ENCODE results near the gene PRDX5. TPM values are rescaled to one million over a fixed set of nuclear protein-coding genes. Genes with fewer than 3 reads are reported as not detected.
A peak's percentile ranks its signal among the peaks of the same experiment; 100 is the strongest.

Gene PRDX5
- total RNA-seq, 1 experiment from 2014 or later, result 341 TPM

- in situ Hi-C loops (cut with HindIII; ENCODE audit: low pct_unique_long_range_greater_than_20kb, low sequenced_read_pairs), result no loop called here
- DNase-seq (ENCODE audit: low read depth), result no peak
Observed at GRCh38 chr11:64352995-64353714, 35.2 kb downstream of the PRDX5 start.

DNA sequence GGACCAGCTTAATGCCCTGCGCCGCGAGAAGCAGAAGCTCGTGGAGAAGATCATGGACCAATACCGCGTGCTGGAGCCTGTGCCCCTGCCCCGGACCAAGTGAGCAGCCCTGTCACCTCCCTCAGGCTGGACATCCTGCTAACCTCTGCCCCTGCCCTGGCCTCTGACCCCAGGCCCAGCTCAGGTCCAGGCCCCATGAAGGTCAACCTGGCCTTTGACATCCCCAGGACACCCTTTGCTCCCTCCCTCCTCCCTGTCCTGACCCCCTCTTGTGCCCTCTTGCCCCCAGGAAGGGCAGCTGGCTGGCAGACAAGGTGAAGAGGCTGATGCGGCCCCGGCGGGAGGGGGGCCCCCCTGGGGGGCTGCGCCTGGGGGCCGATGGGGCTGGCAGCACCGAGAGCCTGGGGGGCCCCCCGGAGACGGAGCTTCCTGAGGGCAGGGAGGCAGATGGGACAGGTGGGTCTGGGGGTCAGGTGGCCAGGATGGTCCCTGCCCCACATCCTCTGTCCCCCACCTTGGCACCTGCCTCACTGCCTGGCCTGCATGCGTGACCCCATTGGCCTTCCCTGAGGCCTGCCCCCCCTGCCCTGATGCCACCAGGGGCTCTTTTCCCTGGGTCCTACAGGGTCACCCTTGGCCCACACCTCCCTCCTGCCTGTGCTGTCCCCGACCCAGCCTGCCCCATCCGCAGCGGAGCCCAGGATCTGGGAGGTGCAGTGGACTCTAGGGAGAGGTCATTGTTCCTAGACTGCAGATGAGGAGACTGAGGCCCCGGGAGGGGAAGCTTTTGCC lies 36.0 kb downstream of the PRDX5 start:
- in situ Hi-C loops (cut with HindIII; ENCODE audit: low pct_unique_long_range_greater_than_20kb, low sequenced_read_pairs), result no loop called here

DNA sequence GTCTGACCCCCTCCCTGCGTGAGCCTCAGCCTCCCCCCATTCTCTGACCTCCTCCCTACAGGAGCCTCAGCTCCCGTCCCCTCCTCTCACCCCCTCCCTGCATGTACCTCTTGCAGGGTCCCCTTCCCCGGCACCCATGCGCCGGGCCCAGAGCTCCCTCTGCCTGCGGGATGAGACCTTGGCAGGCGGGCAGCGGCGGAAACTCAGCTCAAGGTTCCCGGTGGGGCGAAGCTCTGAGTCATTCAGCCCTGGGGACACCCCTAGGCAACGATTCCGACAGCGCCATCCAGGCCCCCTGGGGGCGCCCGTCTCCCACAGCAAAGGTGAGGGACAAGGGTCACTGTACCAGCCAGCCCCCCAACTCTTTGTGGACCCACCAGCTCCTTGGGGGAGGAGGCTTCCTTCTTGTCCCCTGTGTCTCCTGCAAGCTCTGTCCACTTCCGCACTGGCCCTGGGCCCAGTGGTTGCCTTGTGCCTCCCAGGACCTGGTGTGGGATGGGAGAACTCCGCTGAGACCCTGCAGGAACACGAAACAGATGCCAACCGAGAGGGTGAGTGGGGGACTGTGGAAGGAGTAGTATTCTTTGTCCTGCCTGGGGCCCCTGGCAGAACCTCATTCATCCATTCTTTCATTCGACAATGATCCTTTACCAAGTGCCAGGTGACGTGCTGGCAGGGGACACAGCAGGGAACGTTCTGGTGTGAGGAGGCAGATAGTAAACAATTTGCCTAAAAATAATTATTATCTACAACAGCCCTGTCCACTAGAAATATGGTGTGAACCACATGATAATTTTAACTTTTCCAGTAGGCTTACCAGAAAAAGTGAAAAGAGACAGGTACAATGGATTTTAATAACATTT lies 37.4 kb downstream of the PRDX5 start:
- DNase-seq (ENCODE audit: low read depth), result peak; percentile 79
- in situ Hi-C loops (cut with HindIII; ENCODE audit: low pct_unique_long_range_greater_than_20kb, low sequenced_read_pairs), result no loop called here

More for the DNA sequence above, 36.0 kb downstream of the PRDX5 start:
- no peak for DNase-seq (ENCODE audit: low read depth)

DNA sequence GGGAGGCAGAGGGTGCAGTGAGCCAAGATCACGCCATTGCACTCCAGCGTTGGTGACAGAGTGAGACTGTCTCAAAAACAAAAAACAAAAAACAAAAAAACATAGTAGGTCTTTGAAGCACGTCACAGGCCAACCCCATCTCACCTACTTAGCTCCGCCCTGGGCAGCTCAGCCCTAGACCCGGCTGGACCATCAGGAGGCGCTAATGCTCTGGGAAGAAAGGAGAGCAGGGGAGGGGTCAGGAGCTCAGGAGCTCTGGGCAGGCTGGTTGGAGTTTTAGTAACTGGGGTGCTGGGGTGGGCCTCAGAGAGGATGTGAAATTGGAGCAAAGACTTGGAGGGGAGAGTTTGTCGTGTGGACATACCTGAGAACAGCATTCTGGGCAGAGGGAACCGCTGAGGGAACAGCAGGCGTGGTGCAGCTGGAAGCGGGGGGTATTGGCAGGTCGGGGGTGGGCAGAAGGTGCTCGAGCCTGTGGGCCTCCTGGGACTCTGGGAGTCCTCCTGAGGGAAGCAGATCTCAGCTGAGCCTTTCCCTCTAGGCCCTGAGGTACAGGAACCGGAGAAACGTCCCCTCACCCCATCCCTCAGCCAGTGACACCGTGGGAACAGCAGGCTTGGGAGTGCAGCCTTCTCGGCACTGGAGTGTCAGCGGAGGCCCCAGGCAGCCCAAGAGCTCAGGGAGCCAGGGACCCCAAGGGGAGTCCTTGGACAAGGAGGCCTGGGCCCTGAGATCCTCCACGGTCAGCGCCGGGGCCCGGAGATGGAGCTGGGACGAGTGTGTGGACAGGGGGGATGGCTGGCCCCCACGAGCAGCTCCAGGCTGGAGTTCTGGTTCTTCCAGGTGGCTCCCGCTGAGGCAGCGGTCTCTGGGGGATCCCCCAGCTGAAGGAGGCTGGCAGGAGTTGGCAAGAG lies 38.8 kb downstream of the PRDX5 start:
- DNase-seq (ENCODE audit: low read depth), result peak; percentile 57
- in situ Hi-C loops (cut with HindIII; ENCODE audit: low pct_unique_long_range_greater_than_20kb, low sequenced_read_pairs), result no loop called here

DNA sequence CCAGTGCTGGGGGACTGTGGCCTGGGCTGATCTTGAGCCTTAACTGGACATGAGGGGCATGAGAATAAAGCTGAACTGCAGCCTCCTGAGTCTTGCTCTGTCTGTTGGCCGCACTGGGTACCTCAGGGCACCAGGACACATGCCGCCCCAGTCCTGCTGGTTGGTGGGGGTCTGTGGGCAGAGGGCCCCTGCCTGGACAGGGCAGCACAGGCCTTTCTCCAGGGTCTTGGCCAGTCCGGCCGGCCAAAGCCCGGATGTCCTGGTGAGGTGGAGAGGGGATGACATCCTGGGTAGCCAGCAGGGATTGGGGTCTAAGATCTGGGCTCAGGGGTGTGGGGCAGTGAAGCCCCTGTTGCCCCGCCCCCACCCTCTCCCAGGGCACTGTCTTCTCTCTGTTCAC lies 39.5 kb downstream of the PRDX5 start:
- DNase-seq (ENCODE audit: low read depth), result no peak
- in situ Hi-C loops (cut with HindIII; ENCODE audit: low pct_unique_long_range_greater_than_20kb, low sequenced_read_pairs), result no loop called here

DNA sequence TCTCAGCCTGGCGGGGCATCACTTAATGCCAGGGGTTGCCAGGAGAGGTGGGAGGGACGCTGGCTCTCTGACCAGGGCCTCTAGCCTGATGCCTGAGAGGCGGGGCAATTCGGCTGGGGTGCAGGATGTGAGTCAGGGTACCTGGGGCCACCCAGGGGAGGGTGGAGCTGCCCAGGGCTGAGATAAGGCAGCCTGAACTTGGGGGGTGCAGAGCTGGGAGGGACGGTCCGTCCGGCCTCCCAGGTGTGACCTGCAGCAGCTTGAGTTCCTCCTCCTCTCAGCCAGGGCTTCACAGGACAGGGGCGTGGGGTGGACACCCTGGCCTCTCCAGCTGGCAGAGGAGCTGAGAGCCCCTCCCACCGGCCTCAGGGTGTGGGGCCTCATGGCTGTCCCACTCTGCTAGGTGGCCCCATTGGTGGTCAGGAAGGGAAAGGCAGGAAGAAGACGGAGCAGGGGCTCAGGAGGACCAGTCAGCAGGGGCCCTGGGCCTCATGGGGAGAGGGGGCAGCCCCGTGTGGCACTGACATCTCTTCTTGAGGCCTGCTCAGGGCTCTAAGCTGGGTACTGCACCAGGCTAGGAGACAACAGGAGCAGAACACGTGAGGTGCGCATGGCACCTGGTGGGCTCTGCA lies 40.1 kb downstream of the PRDX5 start:
- no peak for DNase-seq (ENCODE audit: low read depth)
- in situ Hi-C loops (cut with HindIII; ENCODE audit: low pct_unique_long_range_greater_than_20kb, low sequenced_read_pairs), result no loop called here

- in situ Hi-C loops (cut with HindIII; ENCODE audit: low pct_unique_long_range_greater_than_20kb, low sequenced_read_pairs), result no loop called here
- DNase-seq (ENCODE audit: low read depth), result peak; percentile 30
Observed at GRCh38 chr11:64358536-64358906, 40.6 kb downstream of the PRDX5 start.

GRCh38 chr11:64358907-64359711 lies 41.2 kb downstream of the PRDX5 start, which contains the start of gene RPS6KA4:
Gene RPS6KA4, plus strand, starts transcription at chr11:64359162. Its CDS starts 74 bp downstream, at chr11:64359236.
- peak; percentile 48 for DNase-seq (ENCODE audit: low read depth)
- in situ Hi-C loops (cut with HindIII; ENCODE audit: low pct_unique_long_range_greater_than_20kb, low sequenced_read_pairs), result no loop called here

GRCh38 chr11:64359712-64360445 lies 42.0 kb downstream of the PRDX5 start:
- in situ Hi-C loops (cut with HindIII; ENCODE audit: low pct_unique_long_range_greater_than_20kb, low sequenced_read_pairs), result no loop called here
- DNase-seq (ENCODE audit: low read depth), result no peak

DNA sequence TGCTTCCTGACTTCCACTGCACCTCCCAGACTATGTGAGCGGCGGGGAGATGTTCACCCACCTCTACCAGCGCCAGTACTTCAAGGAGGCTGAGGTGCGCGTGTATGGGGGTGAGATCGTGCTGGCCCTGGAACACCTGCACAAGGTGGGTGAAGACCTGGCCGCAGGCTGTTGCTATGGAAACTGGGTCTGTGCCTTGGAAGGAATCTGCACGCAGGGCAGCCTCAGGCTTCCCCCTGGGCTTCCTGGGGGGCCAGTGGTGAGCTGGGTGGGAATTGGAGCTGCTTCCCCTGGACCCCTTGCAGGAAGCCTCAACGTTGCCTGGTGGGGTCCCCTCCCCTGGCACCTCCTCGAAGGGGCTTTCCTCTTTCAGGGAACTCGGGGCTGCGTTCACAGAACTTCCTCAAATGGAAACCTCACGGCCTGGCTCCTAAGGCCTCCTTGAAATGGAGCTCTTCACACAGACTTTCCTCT lies 42.6 kb downstream of the PRDX5 start:
- no peak for DNase-seq (ENCODE audit: low read depth)
- in situ Hi-C loops (cut with HindIII; ENCODE audit: low pct_unique_long_range_greater_than_20kb, low sequenced_read_pairs), result no loop called here

- in situ Hi-C loops (cut with HindIII; ENCODE audit: low pct_unique_long_range_greater_than_20kb, low sequenced_read_pairs), result no loop called here
- DNase-seq (ENCODE audit: low read depth), result no peak
Observed at GRCh38 chr11:64361659-64362058, 43.7 kb downstream of the PRDX5 start.

- in situ Hi-C loops (cut with HindIII; ENCODE audit: low pct_unique_long_range_greater_than_20kb, low sequenced_read_pairs), result no loop called here
- DNase-seq (ENCODE audit: low read depth), result no peak
Observed at GRCh38 chr11:64362339-64362738, 44.4 kb downstream of the PRDX5 start.

DNA sequence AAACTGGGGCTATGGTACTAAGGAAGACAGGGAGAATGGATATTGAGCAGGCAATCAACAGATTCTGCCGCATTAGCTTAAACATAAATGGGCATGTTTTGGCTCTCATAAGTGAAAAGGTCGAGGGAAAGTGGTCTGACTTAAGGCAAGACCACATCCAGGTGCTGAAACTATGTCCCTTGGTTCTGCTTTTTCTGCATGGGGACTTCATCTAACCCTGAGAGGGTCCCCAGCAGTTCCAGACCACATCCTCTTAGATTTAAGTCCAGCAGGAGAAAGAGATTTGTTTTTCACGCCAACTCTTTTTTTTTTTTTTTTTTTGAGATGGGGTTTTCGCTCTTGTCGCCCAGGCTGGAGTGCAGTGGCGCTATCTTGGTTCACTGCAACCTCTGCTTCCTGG lies 46.5 kb downstream of the PRDX5 start:
- no peak for DNase-seq (ENCODE audit: low read depth)
- in situ Hi-C loops (cut with HindIII; ENCODE audit: low pct_unique_long_range_greater_than_20kb, low sequenced_read_pairs), result no loop called here

GRCh38 chr11:64364911-64365310 lies 47.0 kb downstream of the PRDX5 start:
- no peak for DNase-seq (ENCODE audit: low read depth)
- in situ Hi-C loops (cut with HindIII; ENCODE audit: low pct_unique_long_range_greater_than_20kb, low sequenced_read_pairs), result no loop called here

GRCh38 chr11:64366751-64367150 lies 48.8 kb downstream of the PRDX5 start:
- no peak for DNase-seq (ENCODE audit: low read depth)
- in situ Hi-C loops (cut with HindIII; ENCODE audit: low pct_unique_long_range_greater_than_20kb, low sequenced_read_pairs), result no loop called here

All from Caki2 (cell line).